Activated CD8-positive, alpha-beta memory T cell treated with anti-CD3 and anti-CD28 coated beads, Interleukin-2, amount 50 U/mL, for 4 hours (primary cell): ENCODE data around the gene CGB8.
"Not testable (repeated sequence)": the region's sequence is repeated elsewhere in the genome, so short reads cannot be mapped to it uniquely, and the experiment has no call there.

Experiments used
- DNase-seq: peaks from one replicate; pipeline ENCODE4 v3.0.0-alpha.2; 2020

Gene CGB8

GRCh38 chr19:49064768-49065611 is 16.1 kb upstream of the CGB8 start, which contains the start of gene NTF4:
TSS of gene NTF4 (minus strand) at chr19:49064818. CDS start at chr19:49061997, 2,821 bp downstream.
- no peak for DNase-seq

GRCh38 chr19:49064029-49064629 is 15.2 kb upstream of the CGB8 start:
- no peak for DNase-seq

- no peak for DNase-seq
These were observed 12.5 kb upstream of the CGB8 start for GRCh38 chr19:49061445-49061844.

GRCh38 chr19:49061000-49061399 is 12.1 kb upstream of the CGB8 start:
- DNase-seq, result no peak

GRCh38 chr19:49059053-49059452 is 10.1 kb upstream of the CGB8 start:
- no peak for DNase-seq

GRCh38 chr19:49058562-49058961 is 9.7 kb upstream of the CGB8 start:
- DNase-seq, result no peak

GRCh38 chr19:49057636-49058234 is 8.8 kb upstream of the CGB8 start, which contains the start of gene CGB7:
TSS of gene CGB7 (minus strand) at chr19:49057749. CDS start at chr19:49055375, 2,374 bp downstream.
- DNase-seq, result peak; percentile 38

GRCh38 chr19:49056902-49057596 is 8.1 kb upstream of the CGB8 start:
- DNase-seq, result not testable (repeated sequence)

GRCh38 chr19:49056101-49056901 is 7.4 kb upstream of the CGB8 start:
- DNase-seq, result peak; percentile 56

GRCh38 chr19:49050376-49051033 is 1.6 kb upstream of the CGB8 start:
- not testable (repeated sequence) for DNase-seq

- DNase-seq, result not testable (repeated sequence)
These were observed 923 bp upstream of the CGB8 start for GRCh38 chr19:49049834-49050233.

GRCh38 chr19:49043548-49043947 is 5.4 kb downstream of the CGB8 start, which contains the start of gene CGB5:
TSS of gene CGB5 (plus strand) at chr19:49043848. CDS start at chr19:49044210, 362 bp downstream.
- not testable (repeated sequence) for DNase-seq

- DNase-seq, result not testable (repeated sequence)
These were observed 6.2 kb downstream of the CGB8 start for GRCh38 chr19:49042666-49043065.

- DNase-seq, result no peak
These were observed 6.7 kb downstream of the CGB8 start for GRCh38 chr19:49042177-49042576.

GRCh38 chr19:49039736-49040135 is 9.2 kb downstream of the CGB8 start:
- DNase-seq, result not testable (repeated sequence)

- not testable (repeated sequence) for DNase-seq
These were observed 10.2 kb downstream of the CGB8 start for GRCh38 chr19:49038557-49039276.

GRCh38 chr19:49038111-49038510 is 10.8 kb downstream of the CGB8 start:
- DNase-seq, result not testable (repeated sequence)

GRCh38 chr19:49036815-49037214 is 12.1 kb downstream of the CGB8 start, which contains the start of gene CGB1:
TSS of gene CGB1 (minus strand) at chr19:49036895. CDS start at chr19:49036711, 184 bp downstream.
- peak; percentile 48 for DNase-seq

- peak; percentile 71 for DNase-seq
These were observed 17.1 kb downstream of the CGB8 start, which contains the start of gene CGB2 for GRCh38 chr19:49031642-49032301. TSS of gene CGB2 (plus strand) at chr19:49031890. CDS start at chr19:49032096, 206 bp downstream.

GRCh38 chr19:49030323-49030722 is 18.6 kb downstream of the CGB8 start:
- not testable (repeated sequence) for DNase-seq
